HepG2 (cell line): ENCODE results near the gene ZNF582. TPM values are rescaled to one million over a fixed set of nuclear protein-coding genes. Genes with fewer than 3 reads are reported as not detected.

Source experiments
- ATAC-seq: fragments of 200-7000 bp; cut with Tn5 transposase; 3 replicates; pipeline ENCODE4 v1.9.1; 2020; ENCODE audit warnings: mild to moderate bottlenecking, moderate library complexity
- BruUV-seq: library from RNA; stranded (reverse); fragments of 400-500 nt; replicated peaks from 2 replicates; lab custom pipeline; 2021; lab: Mats Ljungman, UMichigan
- CTCF ChIA-PET: fragments of 300-600 bp; formaldehyde crosslinking; extraction: SDS; loops from one replicate; lab custom pipeline; 2021; ENCODE audit warnings: low total read pairs, inconsistent platforms, low intra/inter-chr PET ratio; lab: Yijun Ruan, JAX
- POLR2A ChIA-PET: fragments of 350-600 bp; sonication (Branson Sonifier 250); formaldehyde crosslinking; loops from one replicate; lab custom pipeline; 2020; ENCODE audit warnings: antibody characterized with exemption, inconsistent platforms; lab: Yijun Ruan, JAX
- DNase-seq: peaks from one replicate; pipeline ENCODE4 v3.0.0-alpha.2; 2015; ENCODE audit warnings: low spot score
- FAIRE-seq: peaks from 3 replicates; lab custom pipeline; 2011; peaks lifted over from hg19 to GRCh38; lab: Jason Lieb, UNC
- H2AFZ ChIP-seq: one replicate; pipeline ENCODE4 v1.6.1; 2011; ENCODE audit warnings: low read length, inconsistent platforms
- H3K27ac ChIP-seq: fragments of 300-600 bp; 3 replicates; pipeline ENCODE4 v1.8.0; 2011; ENCODE audit warnings: mixed run types, mild to moderate bottlenecking, mixed read lengths, low read length, inconsistent platforms; ENCODE audit not compliant: insufficient read depth; ENCODE audit errors: extremely low read length
- H3K27me3 ChIP-seq, 2 experiments: fragments of 200-600 bp in 1 of 2; 2 replicates in 1 of 2; 3 replicates in 1 of 2; pipeline versions ENCODE4 v1.6.0 to v1.8.0; 2011; ENCODE audit warnings: low read length in 2 of 2, mild to moderate bottlenecking in 2 of 2, moderate library complexity in 2 of 2, inconsistent platforms in 1 of 2; ENCODE audit not compliant: insufficient read depth in 2 of 2, control insufficient read depth in 1 of 2
- H3K36me3 ChIP-seq, 2 experiments: fragments of 200-600 bp in 1 of 2; replicated peaks in 1 of 2; 2 replicates in 1 of 2; 3 replicates in 1 of 2; pipeline versions ENCODE4 v1.5.1 to v1.8.0; 2011; ENCODE audit warnings: low read length in 2 of 2, inconsistent platforms in 1 of 2; ENCODE audit not compliant: insufficient read depth in 2 of 2, control insufficient read depth in 1 of 2
- H3K4me1 ChIP-seq: 2 replicates; pipeline ENCODE4 v1.5.1; 2012; ENCODE audit warnings: low read length, inconsistent platforms; ENCODE audit not compliant: insufficient read depth
- H3K4me2 ChIP-seq: 2 replicates; pipeline ENCODE4 v1.6.0; 2011; ENCODE audit warnings: low read depth, low read length, inconsistent platforms
- H3K4me3 ChIP-seq, 3 experiments: fragments of 200-600 bp in 1 of 3; sonication (generic), shearing (Covaris generic) in 1 of 3; replicated peaks in 1 of 3; 2 replicates each; pipeline ENCODE4 v1.5.1; 2011 to 2016; ENCODE audit warnings: low read length in 3 of 3, inconsistent platforms in 2 of 3, low read depth in 2 of 3, mild to moderate bottlenecking in 2 of 3, control low read depth in 1 of 3, mixed read lengths in 1 of 3; ENCODE audit not compliant: insufficient read depth in 1 of 3
- H3K79me2 ChIP-seq: one replicate; pipeline ENCODE4 v1.6.1; 2011; ENCODE audit warnings: low read length, inconsistent platforms; ENCODE audit not compliant: insufficient read depth
- H3K9ac ChIP-seq: 2 replicates; pipeline ENCODE4 v1.6.0; 2011; ENCODE audit warnings: mild to moderate bottlenecking, low read depth, low read length, inconsistent platforms; ENCODE audit not compliant: insufficient read depth
- H3K9me3 ChIP-seq: 2 replicates; pipeline ENCODE4 v1.5.1; 2012; ENCODE audit warnings: mild to moderate bottlenecking, low read length
- H4K20me1 ChIP-seq: 2 replicates; pipeline ENCODE4 v1.6.0; 2011; ENCODE audit warnings: inconsistent platforms, mild to moderate bottlenecking, low read length, moderate library complexity; ENCODE audit not compliant: insufficient read depth
- CEBPG ChIP-seq: IDR thresholded peaks from 2 replicates; pipeline ENCODE4 v1.6.1; 2016
- KDM2A ChIP-seq: sonication (generic); formaldehyde crosslinking; IDR thresholded peaks from 2 replicates; pipeline ENCODE4 v1.4.0; 2020; ENCODE audit warnings: low read depth, missing genetic modification reagents, borderline replicate concordance
- NFE2L1 ChIP-seq: sonication (generic); formaldehyde crosslinking; IDR thresholded peaks from 2 replicates; pipeline ENCODE4 v1.4.0; 2020; ENCODE audit warnings: missing genetic modification reagents, mild to moderate bottlenecking, borderline replicate concordance
- SMAD1 ChIP-seq: sonication (generic); formaldehyde crosslinking; IDR thresholded peaks from 2 replicates; pipeline ENCODE4 v1.4.0; 2020; ENCODE audit warnings: missing genetic modification reagents, low read depth, mild to moderate bottlenecking, borderline replicate concordance
- SP5 ChIP-seq: IDR thresholded peaks from 2 replicates; pipeline ENCODE4 v1.6.1; 2016; ENCODE audit warnings: low read depth, borderline replicate concordance
- ZFP36 ChIP-seq: fragments of 150-350 bp; IDR thresholded peaks from 2 replicates; pipeline ENCODE4 v1.6.1; 2018; ENCODE audit warnings: borderline replicate concordance, low read length, low read depth; ENCODE audit not compliant: partially characterized antibody
- ZNF136 ChIP-seq: sonication (generic); formaldehyde crosslinking; IDR thresholded peaks from 2 replicates; pipeline ENCODE4 v1.8.1; 2022; ENCODE audit warnings: low read depth, mild to moderate bottlenecking, moderate library complexity, missing genetic modification reagents
- ZNF20 ChIP-seq: sonication (generic); formaldehyde crosslinking; IDR thresholded peaks from 2 replicates; pipeline ENCODE4 v1.4.0; 2020; ENCODE audit warnings: mild to moderate bottlenecking, moderate library complexity, missing genetic modification reagents
- ZNF274 ChIP-seq: sonication (generic); formaldehyde crosslinking; IDR thresholded peaks from 2 replicates; pipeline ENCODE4 v1.5.1; 2020; ENCODE audit warnings: mild to moderate bottlenecking, missing genetic modification reagents
- ZNF766 ChIP-seq: sonication (generic); formaldehyde crosslinking; IDR thresholded peaks from 2 replicates; pipeline ENCODE4 v1.5.0; 2020; ENCODE audit warnings: missing genetic modification reagents, borderline replicate concordance
- WGBS: methylation state at CpG from one replicate; pipeline ENCODE4 v1.1.6; 2017; ENCODE audit warnings: low lambda C conversion rate; 5-methylcytosine and 5-hydroxymethylcytosine counted together
- in situ Hi-C: cut with HindIII; loops from 2 replicates; pipeline ENCODE4 v1.10.0; 2017; ENCODE audit warnings: low pct_unique_long_range_greater_than_20kb; ENCODE audit not compliant: extremely low pct_ligation_motif_present
- intact Hi-C: fragments of 100-400 bp; cut with micrococcal nuclease; formaldehyde crosslinking; loops from one replicate; pipeline ENCODE4 v1.10.0; 2022; ENCODE audit not compliant: unreplicated experiment
- polyA plus RNA-seq, 8 experiments: library from polyadenylated mRNA; depleted of rRNA in 3 of 8; stranded (reverse) in 7 of 8; unstranded in 1 of 8; fragments of >200 nt; fragmentation: Illumina TruSeq in 4 of 8; extraction: Trizol in 4 of 8; gene quantifications; 2 replicates each; pipeline versions ENCODE4 v1.2.1 to v1.2.3, GENCODE V29; 2011 to 2016; ENCODE audit warnings: low read depth in 4 of 8, missing spikeins in 1 of 8, mixed read lengths in 1 of 8; ENCODE audit not compliant: insufficient read depth in 1 of 8
- total RNA-seq, 5 experiments: library from RNA; depleted of rRNA; stranded (reverse); fragments of >200 nt; fragmentation: Illumina TruSeq; extraction: Trizol; gene quantifications; 2 replicates each; pipeline ENCODE4 v1.2.3, GENCODE V29; 2016; ENCODE audit warnings: low read depth in 1 of 5
- TF ChIP-seq, protein P1 (sequence below): sonication (generic); formaldehyde crosslinking; IDR thresholded peaks from 2 replicates; pipeline ENCODE4 v1.8.1; 2023; ENCODE audit warnings: mild to moderate bottlenecking, missing genetic modification reagents, borderline replicate concordance
- TF ChIP-seq, protein P2 (sequence below): sonication (generic); formaldehyde crosslinking; IDR thresholded peaks from 2 replicates; pipeline ENCODE4 v1.4.0; 2020; ENCODE audit warnings: low read depth, mild to moderate bottlenecking, missing genetic modification reagents
- TF ChIP-seq, protein P3 (sequence below): sonication (generic); formaldehyde crosslinking; IDR thresholded peaks from 2 replicates; pipeline ENCODE4 v1.4.0; 2020; ENCODE audit warnings: missing genetic modification reagents, mild to moderate bottlenecking, borderline replicate concordance
- TF ChIP-seq, protein P4 (sequence below): sonication (generic); formaldehyde crosslinking; IDR thresholded peaks from 2 replicates; pipeline ENCODE4 v1.4.0; 2020; ENCODE audit warnings: mild to moderate bottlenecking, low read depth, missing genetic modification reagents

Gene ZNF582
- total and polyA plus RNA-seq, 2 of the 13 experiments (the other 11 are each of a cell fraction or from before 2014, with no cell fraction given) = 0.83 to 1.6 TPM

DNA sequence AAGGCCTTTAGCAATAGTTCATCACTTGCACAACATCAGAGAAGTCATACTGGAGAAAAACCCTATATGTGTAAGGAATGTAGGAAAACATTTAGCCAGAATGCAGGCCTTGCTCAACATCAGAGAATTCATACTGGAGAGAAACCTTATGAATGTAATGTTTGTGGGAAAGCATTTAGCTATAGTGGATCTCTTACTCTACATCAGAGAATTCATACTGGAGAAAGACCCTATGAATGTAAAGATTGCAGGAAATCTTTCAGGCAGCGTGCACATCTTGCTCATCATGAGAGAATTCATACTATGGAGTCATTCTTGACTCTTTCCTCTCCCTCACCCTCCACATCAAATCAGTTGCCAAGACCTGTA is 30.6 kb upstream of the ZNF582 start:
- no peak overlapping the region for H3K9ac ChIP-seq
- FAIRE-seq (no peak), DNase-seq (no peak), ATAC-seq (no peak)
- H3K4me1 ChIP-seq = no peaks in the 10 kb centered on the region
- intact Hi-C loops (no loop called here), in situ Hi-C loops (no loop called here)
- H3K4me2 ChIP-seq = no peak overlapping the region
- H2AFZ ChIP-seq = no peak overlapping the region
- WGBS = 40% methylated on average over 1 of the region's 1 CpG
- no peaks in the 10 kb centered on the region for H4K20me1 ChIP-seq
- H3K27me3 ChIP-seq = no peaks in the 10 kb centered on the region
- TF ChIP-seq ZNF20 (CRISPR knock-in tag) = no peak
- peak; percentile 98; the same call in 1 of the 2 replicates for TF ChIP-seq ZNF274 (CRISPR knock-in tag)
- TF ChIP-seq SP5 (CRISPR knock-in tag) = no peak
- peaks cover 95% of the 10 kb centered on the region for H3K9me3 ChIP-seq
- ChIA-PET POLR2A (no interaction called here), CTCF (no interaction called here)
- H3K79me2 ChIP-seq = no peaks in the 10 kb centered on the region
- H3K4me3 ChIP-seq = no peak overlapping the region
- no TSS peak for BruUV-seq
- no peak overlapping the region for H3K27ac ChIP-seq
- no peaks in the 10 kb centered on the region; a peak in 2 of 5 replicates for H3K36me3 ChIP-seq

DNA sequence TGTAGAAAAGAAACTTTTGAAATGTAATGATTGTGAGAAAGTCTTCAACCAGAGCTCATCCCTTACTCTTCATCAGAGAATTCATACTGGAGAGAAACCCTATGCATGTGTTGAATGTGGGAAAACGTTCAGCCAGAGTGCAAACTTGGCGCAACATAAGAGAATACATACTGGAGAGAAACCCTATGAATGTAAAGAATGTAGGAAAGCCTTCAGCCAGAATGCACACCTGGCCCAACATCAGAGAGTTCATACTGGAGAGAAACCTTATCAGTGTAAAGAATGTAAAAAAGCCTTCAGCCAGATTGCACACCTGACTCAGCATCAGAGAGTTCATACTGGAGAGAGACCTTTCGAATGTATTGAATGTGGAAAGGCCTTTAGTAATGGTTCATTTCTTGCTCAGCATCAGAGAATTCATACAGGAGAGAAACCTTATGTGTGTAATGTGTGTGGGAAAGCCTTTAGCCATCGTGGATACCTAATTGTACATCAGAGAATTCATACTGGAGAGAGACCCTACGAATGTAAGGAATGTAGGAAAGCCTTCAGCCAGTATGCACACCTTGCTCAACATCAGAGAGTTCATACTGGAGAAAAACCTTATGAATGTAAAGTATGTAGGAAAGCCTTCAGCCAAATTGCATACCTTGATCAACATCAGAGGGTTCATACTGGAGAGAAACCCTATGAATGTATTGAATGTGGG is 30.1 kb upstream of the ZNF582 start:
- no peaks in the 10 kb centered on the region; a peak in 2 of 5 replicates for H3K36me3 ChIP-seq
- H3K4me2 ChIP-seq = no peak overlapping the region
- no peak for FAIRE-seq
- no peak overlapping the region for H2AFZ ChIP-seq
- intact Hi-C loops = no loop called here
- no peaks in the 10 kb centered on the region for H3K4me1 ChIP-seq
- H3K79me2 ChIP-seq = no peaks in the 10 kb centered on the region
- ChIA-PET CTCF (no interaction called here), POLR2A (no interaction called here)
- no peak for DNase-seq
- no peaks in the 10 kb centered on the region for H3K27me3 ChIP-seq
- BruUV-seq = no TSS peak
- in situ Hi-C loops = no loop called here
- peaks cover 97% of the 10 kb centered on the region for H3K9me3 ChIP-seq
- no peak overlapping the region for H3K4me3 ChIP-seq
- WGBS = 82% methylated on average over 5 of the region's 5 CpGs
- H3K27ac ChIP-seq = no peak overlapping the region
- H3K9ac ChIP-seq = no peak overlapping the region
- TF ChIP-seq ZNF136 (CRISPR knock-in tag) (no peak), CEBPG (CRISPR knock-in tag) (no peak), SMAD1 (CRISPR knock-in tag) (no peak), ZFP36 (no peak), KDM2A (CRISPR knock-in tag) (no peak), NFE2L1 (CRISPR knock-in tag) (no peak), ZNF766 (CRISPR knock-in tag) (no peak)
- TF ChIP-seq, protein P1, sequence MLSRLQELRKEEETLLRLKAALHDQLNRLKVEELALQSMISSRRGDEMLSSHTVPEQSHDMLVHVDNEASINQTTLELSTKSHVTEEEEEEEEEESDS (CRISPR knock-in tag) = no peak
- TF ChIP-seq, protein P2, sequence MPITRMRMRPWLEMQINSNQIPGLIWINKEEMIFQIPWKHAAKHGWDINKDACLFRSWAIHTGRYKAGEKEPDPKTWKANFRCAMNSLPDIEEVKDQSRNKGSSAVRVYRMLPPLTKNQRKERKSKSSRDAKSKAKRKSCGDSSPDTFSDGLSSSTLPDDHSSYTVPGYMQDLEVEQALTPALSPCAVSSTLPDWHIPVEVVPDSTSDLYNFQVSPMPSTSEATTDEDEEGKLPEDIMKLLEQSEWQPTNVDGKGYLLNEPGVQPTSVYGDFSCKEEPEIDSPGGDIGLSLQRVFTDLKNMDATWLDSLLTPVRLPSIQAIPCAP = no peak
- TF ChIP-seq, protein P3, sequence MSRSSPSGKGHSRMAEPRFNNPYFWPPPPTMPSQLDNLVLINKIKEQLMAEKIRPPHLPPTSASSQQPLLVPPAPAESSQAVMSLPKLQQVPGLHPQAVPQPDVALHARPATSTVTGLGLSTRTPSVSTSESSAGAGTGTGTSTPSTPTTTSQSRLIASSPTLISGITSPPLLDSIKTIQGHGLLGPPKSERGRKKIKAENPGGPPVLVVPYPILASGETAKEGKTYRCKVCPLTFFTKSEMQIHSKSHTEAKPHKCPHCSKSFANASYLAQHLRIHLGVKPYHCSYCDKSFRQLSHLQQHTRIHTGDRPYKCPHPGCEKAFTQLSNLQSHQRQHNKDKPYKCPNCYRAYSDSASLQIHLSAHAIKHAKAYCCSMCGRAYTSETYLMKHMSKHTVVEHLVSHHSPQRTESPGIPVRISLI (CRISPR knock-in tag) = no peak
- TF ChIP-seq, protein P4, sequence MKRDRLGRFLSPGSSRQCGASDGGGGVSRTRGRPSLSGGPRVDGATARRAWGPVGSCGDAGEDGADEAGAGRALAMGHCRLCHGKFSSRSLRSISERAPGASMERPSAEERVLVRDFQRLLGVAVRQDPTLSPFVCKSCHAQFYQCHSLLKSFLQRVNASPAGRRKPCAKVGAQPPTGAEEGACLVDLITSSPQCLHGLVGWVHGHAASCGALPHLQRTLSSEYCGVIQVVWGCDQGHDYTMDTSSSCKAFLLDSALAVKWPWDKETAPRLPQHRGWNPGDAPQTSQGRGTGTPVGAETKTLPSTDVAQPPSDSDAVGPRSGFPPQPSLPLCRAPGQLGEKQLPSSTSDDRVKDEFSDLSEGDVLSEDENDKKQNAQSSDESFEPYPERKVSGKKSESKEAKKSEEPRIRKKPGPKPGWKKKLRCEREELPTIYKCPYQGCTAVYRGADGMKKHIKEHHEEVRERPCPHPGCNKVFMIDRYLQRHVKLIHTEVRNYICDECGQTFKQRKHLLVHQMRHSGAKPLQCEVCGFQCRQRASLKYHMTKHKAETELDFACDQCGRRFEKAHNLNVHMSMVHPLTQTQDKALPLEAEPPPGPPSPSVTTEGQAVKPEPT (CRISPR knock-in tag) = no peak
- no peaks in the 10 kb centered on the region for H4K20me1 ChIP-seq
- no peak for ATAC-seq
